ENCODE data around the gene SGCE.

- no peak for TF ChIP-seq CTCF (conservative IDR thresholded peaks at IDR 0.05 in 1 of 2, IDR thresholded peaks at IDR 0.05 in 1 of 2; ENCODE audit: extremely low read depth in 1 of 2, insufficient read depth in 1 of 2, low read depth in 1 of 2, low read length in 2 of 2)
- TF ChIP-seq EZH2 (IDR thresholded peaks at IDR 0.05; ENCODE audit: borderline replicate concordance, low read length), result no peak
Observed at GRCh38 chr7:94567396-94567795, 88.5 kb downstream of the SGCE start.

All from mammary epithelial cell (primary cell).